Parathyroid adenoma (tissue), 2 donors: ENCODE results near the gene OR2T8.
"Not testable (repeated sequence)": the region's sequence is repeated elsewhere in the genome, so short reads cannot be mapped to it uniquely, and the experiment has no call there.

Experiments used
- H2AFZ ChIP-seq: fragments of 300-600 bp; sonication (generic); one replicate; pipeline ENCODE4 v1.7.0; 2017; ENCODE audit warnings: antibody characterized with exemption, mild to moderate bottlenecking
- H3K27ac ChIP-seq: fragments of 300-600 bp; sonication (generic); one replicate; pipeline ENCODE4 v1.7.0; 2017
- H3K27me3 ChIP-seq: fragments of 300-600 bp; sonication (generic); one replicate; pipeline ENCODE4 v1.7.0; 2017; ENCODE audit warnings: low read length; ENCODE audit not compliant: control insufficient read depth, insufficient read depth
- H3K36me3 ChIP-seq: fragments of 300-600 bp; sonication (generic); one replicate; pipeline ENCODE4 v1.7.0; 2017; ENCODE audit warnings: low read length; ENCODE audit not compliant: control insufficient read depth, insufficient read depth
- H3K4me1 ChIP-seq: fragments of 300-600 bp; sonication (generic); one replicate; pipeline ENCODE4 v1.7.0; 2017; ENCODE audit warnings: control low read depth
- H3K4me2 ChIP-seq: fragments of 300-600 bp; sonication (generic); one replicate; pipeline ENCODE4 v1.7.0; 2017; ENCODE audit warnings: low read length
- H3K4me3 ChIP-seq: fragments of 300-600 bp; sonication (generic); one replicate; pipeline ENCODE4 v1.7.0; 2017; ENCODE audit warnings: low read depth, low read length
- H3K79me2 ChIP-seq: fragments of 300-600 bp; sonication (generic); one replicate; pipeline ENCODE4 v1.7.0; 2017; ENCODE audit warnings: control low read depth
- H3K9ac ChIP-seq: fragments of 300-600 bp; sonication (generic); one replicate; pipeline ENCODE4 v1.7.0; 2017; ENCODE audit warnings: mild to moderate bottlenecking
- H3K9me3 ChIP-seq: fragments of 300-600 bp; sonication (generic); one replicate; pipeline ENCODE4 v1.7.0; 2017; ENCODE audit warnings: low read length; ENCODE audit not compliant: control insufficient read depth
- CTCF ChIP-seq: fragments of 300-600 bp; sonication (generic); IDR thresholded peaks from one replicate; pipeline ENCODE4 v1.7.0; 2017; ENCODE audit warnings: antibody characterized with exemption, mild to moderate bottlenecking
- donor health status: primary hyperparathyroidism.

The OR2T8 gene

DNA sequence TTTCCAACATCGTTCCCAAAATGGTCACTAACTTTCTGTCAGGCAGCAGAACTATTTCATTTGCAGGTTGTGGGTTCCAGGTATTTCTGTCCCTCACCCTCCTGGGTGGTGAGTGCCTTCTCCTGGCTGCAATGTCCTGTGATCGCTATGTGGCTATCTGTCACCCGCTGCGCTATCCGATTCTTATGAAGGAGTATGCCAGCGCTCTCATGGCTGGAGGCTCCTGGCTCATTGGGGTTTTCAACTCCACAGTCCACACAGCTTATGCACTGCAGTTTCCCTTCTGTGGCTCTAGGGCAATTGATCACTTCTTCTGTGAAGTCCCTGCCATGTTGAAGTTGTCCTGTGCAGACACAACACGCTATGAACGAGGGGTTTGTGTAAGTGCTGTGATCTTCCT is 13.9 kb downstream of the OR2T8 start:
- Histone ChIP-seq H3K27ac (no peak overlapping the region), H2AFZ (no peak overlapping the region), H3K9ac (no peak overlapping the region), H3K4me2 (no peak overlapping the region), H3K79me2 (no peaks in the 10 kb centered on the region), H3K36me3 (no peaks in the 10 kb centered on the region), H3K4me1 (no peaks in the 10 kb centered on the region), H3K9me3 (no peaks in the 10 kb centered on the region), H3K4me3 (no peak overlapping the region), H3K27me3 (no peaks in the 10 kb centered on the region)
- no peak for TF ChIP-seq CTCF

- no peaks in the 10 kb centered on the region for H3K79me2 ChIP-seq
- no peak for TF ChIP-seq CTCF
- H3K4me3 ChIP-seq: no peak overlapping the region
- H3K4me1 ChIP-seq: no peaks in the 10 kb centered on the region
- H3K4me2 ChIP-seq: no peak overlapping the region
- no peak overlapping the region for H3K9ac ChIP-seq
- no peaks in the 10 kb centered on the region for H3K27me3 ChIP-seq
- H3K27ac ChIP-seq: no peak overlapping the region
- H3K9me3 ChIP-seq: no peaks in the 10 kb centered on the region
- H2AFZ ChIP-seq: no peak overlapping the region
- no peaks in the 10 kb centered on the region for H3K36me3 ChIP-seq
These were observed 15.7 kb downstream of the OR2T8 start for GRCh38 chr1:247935781-247936180.

DNA sequence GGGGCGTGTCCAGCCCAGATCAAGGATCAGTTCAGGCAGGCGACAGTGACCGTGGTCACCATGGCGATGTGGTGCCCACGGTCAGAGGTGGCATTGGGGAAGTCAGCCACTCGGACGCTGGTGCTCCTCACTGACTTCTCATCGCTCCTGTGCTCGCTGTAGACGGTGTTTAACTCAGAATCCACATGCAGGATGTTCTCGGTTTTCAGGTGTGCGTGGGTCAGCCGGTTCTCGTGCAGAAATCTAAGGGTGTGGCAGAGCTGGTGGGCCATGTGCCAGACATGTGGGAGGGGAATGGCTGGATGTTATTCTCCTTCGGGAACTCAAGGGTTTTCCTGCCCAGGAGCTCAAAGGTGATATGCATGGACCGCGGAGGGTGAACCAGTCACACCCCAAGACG is 16.4 kb downstream of the OR2T8 start:
- no peak overlapping the region for H3K4me3 ChIP-seq
- H2AFZ ChIP-seq: no peak overlapping the region
- no peaks in the 10 kb centered on the region for H3K9me3 ChIP-seq
- TF ChIP-seq CTCF: no peak
- H3K27me3 ChIP-seq: no peaks in the 10 kb centered on the region
- no peaks in the 10 kb centered on the region for H3K79me2 ChIP-seq
- no peak overlapping the region for H3K27ac ChIP-seq
- no peaks in the 10 kb centered on the region for H3K4me1 ChIP-seq
- no peak overlapping the region for H3K9ac ChIP-seq
- H3K36me3 ChIP-seq: no peaks in the 10 kb centered on the region
- H3K4me2 ChIP-seq: no peak overlapping the region

- not testable (repeated sequence) for H3K9me3 ChIP-seq, H2AFZ ChIP-seq, H3K4me1 ChIP-seq, H3K27ac ChIP-seq, H3K79me2 ChIP-seq, H3K36me3 ChIP-seq, H3K9ac ChIP-seq, H3K27me3 ChIP-seq
- Histone ChIP-seq H3K4me2 (peak overlapping the region; percentile 66), H3K4me3 (peak overlapping the region; percentile 39)
These were observed 17.1 kb downstream of the OR2T8 start for GRCh38 chr1:247936965-247937734.

DNA sequence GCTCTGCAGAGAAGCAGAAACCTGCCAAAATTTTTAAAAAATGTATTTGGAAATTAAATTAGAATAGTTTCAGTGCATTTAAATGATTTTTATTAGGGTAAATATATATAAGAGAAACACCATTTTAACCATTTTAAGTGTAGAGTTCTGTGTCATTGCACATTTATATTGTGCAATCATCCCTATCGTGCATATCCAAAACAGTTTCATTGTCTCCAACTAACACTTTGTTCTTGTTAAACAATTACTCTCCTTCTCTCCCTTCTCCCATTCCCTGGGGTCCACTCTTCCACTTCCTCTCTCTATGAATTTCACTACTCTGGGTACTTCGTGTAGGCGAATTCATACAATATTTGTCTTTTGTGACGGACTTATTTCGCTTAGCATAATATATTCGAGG is 22.6 kb downstream of the OR2T8 start:
- no peak for TF ChIP-seq CTCF
- Histone ChIP-seq H3K4me3 (no peak overlapping the region), H2AFZ (no peak overlapping the region), H3K36me3 (no peaks in the 10 kb centered on the region), H3K9me3 (no peaks in the 10 kb centered on the region), H3K4me2 (no peak overlapping the region), H3K4me1 (no peaks in the 10 kb centered on the region), H3K27ac (no peak overlapping the region), H3K79me2 (no peaks in the 10 kb centered on the region), H3K9ac (no peak overlapping the region), H3K27me3 (no peaks in the 10 kb centered on the region)
